ENCODE measurements around the gene PDE3A. TPM values are rescaled to one million over a fixed set of nuclear protein-coding genes. Genes with fewer than 3 reads are reported as not detected.

PDE3A gene
- total and polyA plus RNA-seq, 4 donors: 1.5 to 15.8 (median 3.4) TPM

DNA sequence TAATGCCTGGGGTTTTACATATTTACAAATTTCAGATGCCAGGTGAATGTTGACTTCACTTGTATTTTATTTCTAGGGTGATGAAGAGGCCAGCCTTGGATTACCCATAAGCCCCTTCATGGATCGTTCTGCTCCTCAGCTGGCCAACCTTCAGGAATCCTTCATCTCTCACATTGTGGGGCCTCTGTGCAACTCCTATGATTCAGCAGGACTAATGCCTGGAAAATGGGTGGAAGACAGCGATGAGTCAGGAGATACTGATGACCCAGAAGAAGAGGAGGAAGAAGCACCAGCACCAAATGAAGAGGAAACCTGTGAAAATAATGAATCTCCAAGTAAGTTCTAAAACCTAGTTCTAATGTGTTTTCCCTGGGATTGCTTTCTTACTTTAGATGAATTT is 285.5 kb downstream of the PDE3A start:
- no peak for ATAC-seq (ENCODE audit: insufficient read depth, low FRiP score)
- 90 to 92% methylated on average over 2 of the region's 2 CpGs for WGBS, 2 donors

GRCh38 chr12:20656600-20656999 is 288.3 kb downstream of the PDE3A start:
- no peak overlapping the region for H3K9ac ChIP-seq (ENCODE audit: insufficient read depth in 1 of 2, low read length in 2 of 2)
- peaks cover 0 to 7% (median 2%) of the 10 kb centered on the region in 4 donors for H3K36me3 ChIP-seq (ENCODE audit: control insufficient read depth in 4 of 4, insufficient read depth in 4 of 4, low read length in 4 of 4)
- H3K9me3 ChIP-seq (ENCODE audit: control insufficient read depth in 4 of 4, insufficient read depth in 3 of 4, low read length in 3 of 4): peaks cover 0 to 5% (median 3%) of the 10 kb centered on the region in 4 donors
- no peak overlapping the region for H3K4me3 ChIP-seq
- H3K27me3 ChIP-seq (ENCODE audit: control insufficient read depth in 3 of 3, insufficient read depth in 3 of 3, low read length in 2 of 3): no peaks in the 10 kb centered on the region
- no peak for ATAC-seq (ENCODE audit: insufficient read depth, low FRiP score)
- H3K4me1 ChIP-seq (ENCODE audit: control insufficient read depth in 5 of 5, insufficient read depth in 5 of 5, low read length in 5 of 5): peaks cover 0 to 3% (median 0%) of the 10 kb centered on the region in 5 donors
- TF ChIP-seq, protein P1, sequence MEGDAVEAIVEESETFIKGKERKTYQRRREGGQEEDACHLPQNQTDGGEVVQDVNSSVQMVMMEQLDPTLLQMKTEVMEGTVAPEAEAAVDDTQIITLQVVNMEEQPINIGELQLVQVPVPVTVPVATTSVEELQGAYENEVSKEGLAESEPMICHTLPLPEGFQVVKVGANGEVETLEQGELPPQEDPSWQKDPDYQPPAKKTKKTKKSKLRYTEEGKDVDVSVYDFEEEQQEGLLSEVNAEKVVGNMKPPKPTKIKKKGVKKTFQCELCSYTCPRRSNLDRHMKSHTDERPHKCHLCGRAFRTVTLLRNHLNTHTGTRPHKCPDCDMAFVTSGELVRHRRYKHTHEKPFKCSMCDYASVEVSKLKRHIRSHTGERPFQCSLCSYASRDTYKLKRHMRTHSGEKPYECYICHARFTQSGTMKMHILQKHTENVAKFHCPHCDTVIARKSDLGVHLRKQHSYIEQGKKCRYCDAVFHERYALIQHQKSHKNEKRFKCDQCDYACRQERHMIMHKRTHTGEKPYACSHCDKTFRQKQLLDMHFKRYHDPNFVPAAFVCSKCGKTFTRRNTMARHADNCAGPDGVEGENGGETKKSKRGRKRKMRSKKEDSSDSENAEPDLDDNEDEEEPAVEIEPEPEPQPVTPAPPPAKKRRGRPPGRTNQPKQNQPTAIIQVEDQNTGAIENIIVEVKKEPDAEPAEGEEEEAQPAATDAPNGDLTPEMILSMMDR (IDR thresholded peaks at IDR 0.05; ENCODE audit: control extremely low read depth, extremely low read depth): no peak
- 63 to 78% methylated on average over 1 of the region's 1 CpG for WGBS, 2 donors
- H3K27ac ChIP-seq (ENCODE audit: low read depth in 1 of 2, low read length in 1 of 2): peak overlapping the region in 1 of 2 donors; percentile 4
- no peak for DNase-seq

More for the DNA sequence above, 285.5 kb downstream of the PDE3A start:
- TF ChIP-seq, protein P1 (IDR thresholded peaks at IDR 0.05; ENCODE audit: control extremely low read depth, extremely low read depth): no peak
- Histone ChIP-seq H3K4me1 (ENCODE audit: control insufficient read depth in 5 of 5, insufficient read depth in 5 of 5, low read length in 5 of 5) (peaks cover 0 to 3% (median 0%) of the 10 kb centered on the region in 5 donors), H3K27me3 (ENCODE audit: control insufficient read depth in 3 of 3, insufficient read depth in 3 of 3, low read length in 2 of 3) (no peaks in the 10 kb centered on the region), H3K27ac (ENCODE audit: low read depth in 1 of 2, low read length in 1 of 2) (no peak overlapping the region), H3K4me3 (no peak overlapping the region), H3K9me3 (ENCODE audit: control insufficient read depth in 4 of 4, insufficient read depth in 3 of 4, low read length in 3 of 4) (no peaks in the 10 kb centered on the region), H3K36me3 (ENCODE audit: control insufficient read depth in 4 of 4, insufficient read depth in 4 of 4, low read length in 4 of 4) (peaks cover 0 to 5% (median 2%) of the 10 kb centered on the region in 4 donors), H3K9ac (ENCODE audit: insufficient read depth in 1 of 2, low read length in 2 of 2) (no peak overlapping the region)
- no peak for DNase-seq

DNA sequence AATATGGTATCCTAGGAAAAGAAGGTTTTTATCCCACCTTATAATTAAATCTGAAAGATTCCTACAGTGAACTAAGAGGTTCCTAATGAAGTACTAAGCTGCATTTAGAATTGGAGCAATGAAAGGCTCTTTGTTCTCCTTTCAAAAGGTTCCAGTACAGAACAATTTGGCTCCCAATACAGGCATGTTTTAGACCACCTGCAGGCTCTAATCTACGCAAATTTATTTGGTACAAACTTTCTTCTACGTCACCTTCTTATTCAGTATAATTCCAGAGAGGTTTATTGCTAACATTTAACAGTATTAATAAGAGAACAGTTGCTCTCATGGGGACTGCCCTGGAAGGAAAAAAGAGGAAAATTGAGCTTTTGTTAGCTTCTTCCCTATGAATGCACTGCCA is 289.2 kb downstream of the PDE3A start:
- TF ChIP-seq, protein P1 (IDR thresholded peaks at IDR 0.05; ENCODE audit: control extremely low read depth, extremely low read depth): no peak
- H3K4me3 ChIP-seq: no peak overlapping the region
- peaks cover 0 to 3% (median 0%) of the 10 kb centered on the region in 5 donors for H3K4me1 ChIP-seq (ENCODE audit: control insufficient read depth in 5 of 5, insufficient read depth in 5 of 5, low read length in 5 of 5)
- H3K27ac ChIP-seq (ENCODE audit: low read depth in 1 of 2, low read length in 1 of 2): no peak overlapping the region
- no peaks in the 10 kb centered on the region for H3K27me3 ChIP-seq (ENCODE audit: control insufficient read depth in 3 of 3, insufficient read depth in 3 of 3, low read length in 2 of 3)
- ATAC-seq (ENCODE audit: insufficient read depth, low FRiP score): no peak
- H3K36me3 ChIP-seq (ENCODE audit: control insufficient read depth in 4 of 4, insufficient read depth in 4 of 4, low read length in 4 of 4): peaks cover 0 to 13% (median 2%) of the 10 kb centered on the region in 4 donors
- 88 to 90% methylated on average over 2 of the region's 2 CpGs for WGBS, 2 donors
- H3K9me3 ChIP-seq (ENCODE audit: control insufficient read depth in 4 of 4, insufficient read depth in 3 of 4, low read length in 3 of 4): peaks cover 0 to 5% (median 4%) of the 10 kb centered on the region in 4 donors
- no peak overlapping the region for H3K9ac ChIP-seq (ENCODE audit: insufficient read depth in 1 of 2, low read length in 2 of 2)
- peak in 1 of 3 donors; percentile 14 for DNase-seq

- H3K27ac ChIP-seq (ENCODE audit: low read depth in 1 of 2, low read length in 1 of 2): no peak overlapping the region
- peaks cover 0 to 12% (median 1%) of the 10 kb centered on the region in 4 donors for H3K36me3 ChIP-seq (ENCODE audit: control insufficient read depth in 4 of 4, insufficient read depth in 4 of 4, low read length in 4 of 4)
- DNase-seq: no peak
- H3K4me3 ChIP-seq: no peak overlapping the region
- no peak for ATAC-seq (ENCODE audit: insufficient read depth, low FRiP score)
- H3K4me1 ChIP-seq (ENCODE audit: control insufficient read depth in 5 of 5, insufficient read depth in 5 of 5, low read length in 5 of 5): peaks cover 0 to 2% (median 0%) of the 10 kb centered on the region in 5 donors
- TF ChIP-seq, protein P1 (IDR thresholded peaks at IDR 0.05; ENCODE audit: control extremely low read depth, extremely low read depth): no peak
- WGBS, 2 donors: 56 to 89% methylated on average over 4 of the region's 4 CpGs
- peaks cover 0 to 1% (median 0%) of the 10 kb centered on the region in 4 donors for H3K9me3 ChIP-seq (ENCODE audit: control insufficient read depth in 4 of 4, insufficient read depth in 3 of 4, low read length in 3 of 4)
- no peak overlapping the region for H3K9ac ChIP-seq (ENCODE audit: insufficient read depth in 1 of 2, low read length in 2 of 2)
- H3K27me3 ChIP-seq (ENCODE audit: control insufficient read depth in 3 of 3, insufficient read depth in 3 of 3, low read length in 2 of 3): no peaks in the 10 kb centered on the region
These were observed 313.0 kb downstream of the PDE3A start for GRCh38 chr12:20681334-20681733.

Data from lung (tissue), 12 donors.